ENCODE results near the gene MGAT4C. TPM values are rescaled to one million over a fixed set of nuclear protein-coding genes. Genes with fewer than 3 reads are reported as not detected.

Gene MGAT4C
- total and polyA plus RNA-seq, 2 donors (not counting 3 experiments of a cell fraction or from before 2014, with no cell fraction given): not detected

- H3K27ac ChIP-seq (ENCODE audit: insufficient read depth, low read depth, low read length): no peak overlapping the region
- dilution Hi-C loops (cut with MboI; ENCODE audit: extremely low pct_ligation_motif_present, low sequenced_read_pairs): no loop called here
- CTCF ChIA-PET: interaction anchor here (0.8 to 1.4 kb wide), 3 partner anchors 10 to 698 kb away, joined by 3 to 4 read pairs (median 3); no protein-coding TSS in a partner anchor
These were observed 39.6 kb downstream of the MGAT4C start for GRCh38 chr12:86216591-86216990.

More at GRCh38 chr12:86216591-86216990, 39.6 kb downstream of the MGAT4C start:
- POLR2A ChIA-PET: no interaction called here
- no peak for FAIRE-seq
- Histone ChIP-seq H2AFZ (ENCODE audit: low read depth, low read length) (no peak overlapping the region), H3K27me3 (ENCODE audit: control insufficient read depth in 2 of 2, insufficient read depth in 2 of 2, low read length in 2 of 2) (no peaks in the 10 kb centered on the region), H3K4me3 (replicated peaks in 1 of 3; ENCODE audit: insufficient read depth in 1 of 3, low read depth in 1 of 3, low read length in 3 of 3) (no peak overlapping the region), H3K9me3 (replicated peaks; ENCODE audit: control insufficient read depth, insufficient read depth, low read length) (no peaks in the 10 kb centered on the region), H3K9me1 (replicated peaks; ENCODE audit: control insufficient read depth, extremely low read depth, insufficient read depth, low read length) (no peaks in the 10 kb centered on the region), H3K9ac (replicated peaks; ENCODE audit: extremely low read depth, insufficient read depth, low read length) (no peak overlapping the region), H4K20me1 (replicated peaks; ENCODE audit: control insufficient read depth, extremely low read depth, insufficient read depth, low read length) (no peaks in the 10 kb centered on the region), H3K79me2 (ENCODE audit: control insufficient read depth, insufficient read depth, low read length) (no peaks in the 10 kb centered on the region), H3K4me2 (ENCODE audit: insufficient read depth, low read length) (no peak overlapping the region), H3K36me3 (ENCODE audit: control insufficient read depth in 2 of 2, extremely low read depth in 1 of 2, insufficient read depth in 2 of 2, low read length in 2 of 2) (no peaks in the 10 kb centered on the region), H3K4me1 (ENCODE audit: control insufficient read depth, extremely low read depth, insufficient read depth, low read length) (no peaks in the 10 kb centered on the region)
- BruUV-seq (replicated peaks): no TSS peak
- no peak for DNase-seq (ENCODE audit: low read depth, low spot score)
- TF ChIP-seq JUN (IDR thresholded peaks at IDR 0.05; ENCODE audit: borderline replicate concordance, insufficient read depth, insufficient read length, low read depth) (no peak), EZH2 (IDR thresholded peaks at IDR 0.05; ENCODE audit: borderline replicate concordance, low read depth, low read length, severe bottlenecking) (no peak), GATA2 (IDR thresholded peaks at IDR 0.05; ENCODE audit: insufficient read depth, insufficient read length, low read depth, low read length) (no peak), FOS (IDR thresholded peaks at IDR 0.05; ENCODE audit: borderline replicate concordance, insufficient read depth, low read length) (no peak), POLR2AphosphoS5 (IDR thresholded peaks at IDR 0.05; ENCODE audit: insufficient read depth, low read depth, low read length) (no peak), POLR2A (IDR thresholded peaks at IDR 0.05; ENCODE audit: low read depth, low read length) (no peak), MAX (IDR thresholded peaks at IDR 0.05; ENCODE audit: insufficient read depth, insufficient read length) (no peak), CTCF (IDR thresholded peaks at IDR 0.05; ENCODE audit: extremely low read depth in 1 of 2, insufficient read depth in 1 of 2, low read depth in 1 of 2, low read length in 2 of 2) (no peak), MYC (IDR thresholded peaks at IDR 0.05; ENCODE audit: low read depth, low read length) (no peak)
- intact Hi-C loops (cut with micrococcal nuclease): no loop called here

Data from endothelial cell of umbilical vein (primary cell).